ENCODE data around the gene SYCP2L.
"Not testable (repeated sequence)": the region's sequence is repeated elsewhere in the genome, so short reads cannot be mapped to it uniquely, and the experiment has no call there.

DNA sequence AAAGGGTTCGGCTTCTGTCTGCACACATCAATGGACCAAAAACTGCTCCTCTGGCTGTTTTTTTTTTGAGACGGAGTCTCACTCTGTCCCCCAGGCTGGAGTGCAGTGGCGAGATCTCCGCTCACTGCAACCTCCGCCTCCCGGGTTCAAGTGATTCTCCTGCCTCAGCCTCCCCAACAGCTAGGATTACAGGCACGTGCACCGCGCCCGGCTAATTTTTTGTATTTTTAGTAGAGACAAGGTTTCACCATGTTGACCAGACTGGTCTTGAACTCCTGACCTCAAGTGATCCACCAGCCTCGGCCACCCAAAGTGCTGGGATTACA is 524 bp upstream of the SYCP2L start:
- TF ChIP-seq, protein P1, sequence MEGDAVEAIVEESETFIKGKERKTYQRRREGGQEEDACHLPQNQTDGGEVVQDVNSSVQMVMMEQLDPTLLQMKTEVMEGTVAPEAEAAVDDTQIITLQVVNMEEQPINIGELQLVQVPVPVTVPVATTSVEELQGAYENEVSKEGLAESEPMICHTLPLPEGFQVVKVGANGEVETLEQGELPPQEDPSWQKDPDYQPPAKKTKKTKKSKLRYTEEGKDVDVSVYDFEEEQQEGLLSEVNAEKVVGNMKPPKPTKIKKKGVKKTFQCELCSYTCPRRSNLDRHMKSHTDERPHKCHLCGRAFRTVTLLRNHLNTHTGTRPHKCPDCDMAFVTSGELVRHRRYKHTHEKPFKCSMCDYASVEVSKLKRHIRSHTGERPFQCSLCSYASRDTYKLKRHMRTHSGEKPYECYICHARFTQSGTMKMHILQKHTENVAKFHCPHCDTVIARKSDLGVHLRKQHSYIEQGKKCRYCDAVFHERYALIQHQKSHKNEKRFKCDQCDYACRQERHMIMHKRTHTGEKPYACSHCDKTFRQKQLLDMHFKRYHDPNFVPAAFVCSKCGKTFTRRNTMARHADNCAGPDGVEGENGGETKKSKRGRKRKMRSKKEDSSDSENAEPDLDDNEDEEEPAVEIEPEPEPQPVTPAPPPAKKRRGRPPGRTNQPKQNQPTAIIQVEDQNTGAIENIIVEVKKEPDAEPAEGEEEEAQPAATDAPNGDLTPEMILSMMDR (IDR thresholded peaks at IDR 0.05) = not testable (repeated sequence)
- TF ChIP-seq EZH2, EZH2phosphoT487 (IDR thresholded peaks at IDR 0.05): not testable (repeated sequence)

All from neural progenitor cell (in vitro differentiated cells).